Colonic mucosa (tissue), 4 donors: Measurements from ENCODE around the gene MLX. TPM values are rescaled to one million over a fixed set of nuclear protein-coding genes. Genes with fewer than 3 reads are reported as not detected.
A peak's percentile ranks its signal among the peaks of the same experiment; 100 is the strongest.

Experiments used
- DNase-seq: peaks from one replicate; pipeline ENCODE4 v3.0.0-alpha.2; 2020
- H3K27ac ChIP-seq: fragments of 200-600 bp; one replicate; pipeline ENCODE4 v1.8.0; 2021
- H3K27me3 ChIP-seq: fragments of 200-600 bp; one replicate; pipeline ENCODE4 v1.8.0; 2021
- H3K36me3 ChIP-seq: fragments of 200-600 bp; one replicate; pipeline ENCODE4 v1.8.0; 2021
- H3K4me1 ChIP-seq: fragments of 200-600 bp; one replicate; pipeline ENCODE4 v1.8.0; 2021; ENCODE audit warnings: mild to moderate bottlenecking
- H3K4me3 ChIP-seq: fragments of 200-600 bp; one replicate; pipeline ENCODE4 v1.8.0; 2021
- H3K9ac ChIP-seq, 2 donors: one replicate each; pipeline ENCODE4 v1.7.0; 2013; ENCODE audit warnings: control low read depth in 2 of 2, low read depth in 2 of 2, low read length in 2 of 2
- H3K9me3 ChIP-seq: fragments of 200-600 bp; one replicate; pipeline ENCODE4 v1.8.0; 2021
- intact Hi-C: fragments of 100-400 bp; cut with DNase I; formaldehyde crosslinking; loops from one replicate; pipeline ENCODE4 v1.14.1; 2022
- total RNA-seq, 2 donors: library from RNA; stranded (reverse); fragmentation: NEBNext Ultra II Directional in 1 of 2; extraction: Animal tissue kit (Norgen Biotek cat#: 25700) in 1 of 2; gene quantifications; one replicate each; pipeline ENCODE4 v1.2.1, GENCODE V29; 2021
- TF ChIP-seq, protein P1 (sequence below): fragments of 200-600 bp; IDR thresholded peaks from one replicate; pipeline ENCODE4 v1.8.0; 2022; ENCODE audit warnings: antibody characterized with exemption, mild to moderate bottlenecking
- donor health status: healthy.
- donor health status: DM: no; HTN: no; CAD: no.
- donor health status: DM: no; HTN: no; CAD: no.

Gene MLX, protein sequence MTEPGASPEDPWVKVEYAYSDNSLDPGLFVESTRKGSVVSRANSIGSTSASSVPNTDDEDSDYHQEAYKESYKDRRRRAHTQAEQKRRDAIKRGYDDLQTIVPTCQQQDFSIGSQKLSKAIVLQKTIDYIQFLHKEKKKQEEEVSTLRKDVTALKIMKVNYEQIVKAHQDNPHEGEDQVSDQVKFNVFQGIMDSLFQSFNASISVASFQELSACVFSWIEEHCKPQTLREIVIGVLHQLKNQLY
- 10 to 100 TPM; 79.6 to 83.0 TPM for total RNA-seq

DNA sequence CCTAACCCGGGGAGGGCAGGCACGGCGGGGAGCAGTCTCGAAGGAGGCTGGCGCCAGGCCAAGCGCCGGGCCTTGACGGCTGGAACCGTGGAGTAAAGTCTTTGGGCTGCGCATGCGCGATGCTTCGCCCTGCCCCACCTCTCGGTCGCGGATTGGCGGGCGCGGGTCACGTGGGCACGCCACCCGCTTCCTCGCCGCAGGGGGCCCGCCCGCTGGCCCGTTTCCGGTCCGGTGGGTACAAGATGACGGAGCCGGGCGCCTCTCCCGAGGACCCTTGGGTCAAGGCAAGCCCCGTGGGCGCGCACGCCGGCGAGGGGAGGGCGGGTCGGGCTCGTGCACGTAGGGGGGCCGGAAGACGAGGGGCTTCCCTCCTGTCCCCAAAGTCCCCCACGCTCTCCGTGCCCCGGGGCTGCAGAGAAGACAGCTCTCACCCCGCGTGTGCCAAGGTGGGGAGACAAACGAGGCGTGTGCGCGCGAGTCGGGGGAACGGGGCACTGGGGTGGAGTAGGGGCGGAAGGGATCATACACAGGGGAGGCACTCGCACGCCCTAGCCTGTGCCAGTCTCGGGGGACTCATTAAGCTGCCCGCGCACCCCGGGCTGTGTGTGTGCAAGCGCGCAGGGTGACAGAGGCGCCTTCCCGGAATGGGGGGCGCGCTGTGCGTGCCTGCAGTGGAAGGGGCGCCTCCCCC is at the start of gene MLX:
Gene MLX (plus strand): TSS at position 218 of the 691 bp plus-strand sequence. CDS start 25 bp downstream, at position 243.
- TF ChIP-seq, protein P1, sequence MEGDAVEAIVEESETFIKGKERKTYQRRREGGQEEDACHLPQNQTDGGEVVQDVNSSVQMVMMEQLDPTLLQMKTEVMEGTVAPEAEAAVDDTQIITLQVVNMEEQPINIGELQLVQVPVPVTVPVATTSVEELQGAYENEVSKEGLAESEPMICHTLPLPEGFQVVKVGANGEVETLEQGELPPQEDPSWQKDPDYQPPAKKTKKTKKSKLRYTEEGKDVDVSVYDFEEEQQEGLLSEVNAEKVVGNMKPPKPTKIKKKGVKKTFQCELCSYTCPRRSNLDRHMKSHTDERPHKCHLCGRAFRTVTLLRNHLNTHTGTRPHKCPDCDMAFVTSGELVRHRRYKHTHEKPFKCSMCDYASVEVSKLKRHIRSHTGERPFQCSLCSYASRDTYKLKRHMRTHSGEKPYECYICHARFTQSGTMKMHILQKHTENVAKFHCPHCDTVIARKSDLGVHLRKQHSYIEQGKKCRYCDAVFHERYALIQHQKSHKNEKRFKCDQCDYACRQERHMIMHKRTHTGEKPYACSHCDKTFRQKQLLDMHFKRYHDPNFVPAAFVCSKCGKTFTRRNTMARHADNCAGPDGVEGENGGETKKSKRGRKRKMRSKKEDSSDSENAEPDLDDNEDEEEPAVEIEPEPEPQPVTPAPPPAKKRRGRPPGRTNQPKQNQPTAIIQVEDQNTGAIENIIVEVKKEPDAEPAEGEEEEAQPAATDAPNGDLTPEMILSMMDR: no peak
- Histone ChIP-seq H3K27me3 (no peaks in the 10 kb centered on the region), H3K4me3 (peak within 1 kb of the TSS; percentile 61), H3K27ac (peak within 1 kb of the TSS; percentile 87), H3K36me3 (peaks cover 18% of the 10 kb centered on the region), H3K9me3 (no peaks in the 10 kb centered on the region), H3K9ac (peak within 1 kb of the TSS; percentile 92), H3K4me1 (peaks cover 24% of the 10 kb centered on the region)
- peak; percentile 95 for DNase-seq
- intact Hi-C loops: no loop called here

DNA sequence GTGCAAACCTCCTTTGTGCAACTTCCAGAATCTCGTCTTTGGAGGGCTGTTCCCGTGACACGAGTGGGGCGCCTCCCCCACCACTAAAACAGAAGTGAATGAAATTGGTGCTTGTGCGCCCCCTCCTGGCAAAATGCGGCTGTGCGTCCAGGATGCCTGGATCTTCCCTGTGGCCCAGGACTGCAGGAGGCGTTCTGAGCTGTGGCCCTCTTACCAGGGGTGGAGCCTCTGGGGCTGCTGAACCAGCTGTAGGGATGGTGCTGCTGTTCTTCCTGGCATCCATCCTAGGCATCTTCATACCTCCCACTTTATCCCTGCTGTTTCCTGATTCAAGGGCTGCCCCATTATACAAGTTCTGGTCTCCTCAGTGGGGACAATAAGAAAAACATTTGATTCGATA is 49.4 kb upstream of the MLX start:
- TF ChIP-seq, protein P1: peak; percentile 99
- DNase-seq: peak; percentile 95
- Histone ChIP-seq H3K9me3 (no peaks in the 10 kb centered on the region), H3K27ac (peak overlapping the region; percentile 95), H3K36me3 (no peaks in the 10 kb centered on the region), H3K4me1 (peaks cover 39% of the 10 kb centered on the region), H3K9ac (peak overlapping the region in 1 of 2 donors; percentile 76), H3K27me3 (no peaks in the 10 kb centered on the region), H3K4me3 (no peak overlapping the region)
- intact Hi-C loops: loop anchor here (2.0 kb wide), 1 partner anchor 89 kb away; no protein-coding TSS in a partner anchor

DNA sequence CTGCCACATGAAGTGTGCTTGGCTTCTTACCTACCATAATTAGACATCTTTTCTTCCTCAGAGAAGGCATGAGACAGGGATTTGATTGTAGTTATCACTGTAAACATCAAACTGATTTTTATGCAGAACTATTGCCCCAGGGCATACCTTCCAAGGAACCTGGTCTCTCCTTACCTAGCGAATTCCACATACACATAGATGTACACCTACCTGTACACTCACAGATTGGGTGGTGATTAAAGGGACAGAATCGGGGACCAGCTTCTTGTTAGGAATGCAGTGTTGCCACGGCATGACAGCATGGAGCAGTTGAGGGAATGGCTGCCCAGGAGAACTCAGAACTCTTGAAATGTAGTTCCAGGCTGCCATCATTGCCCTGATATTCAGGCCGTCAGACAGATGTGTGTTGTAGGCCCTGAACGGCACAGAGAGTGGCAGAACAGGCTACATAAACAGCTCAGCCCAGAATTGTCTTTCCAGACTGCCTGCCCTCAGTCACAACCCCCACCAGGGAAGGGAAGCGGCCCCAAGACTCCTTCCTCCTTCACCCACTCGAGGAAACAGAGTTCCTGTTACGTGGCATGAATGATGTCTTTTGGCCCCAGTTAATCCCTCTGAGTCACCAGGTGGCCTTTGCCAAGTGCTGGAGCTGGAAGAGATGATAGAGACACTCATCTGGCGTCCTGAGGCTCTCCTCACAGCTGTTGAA is 48.7 kb upstream of the MLX start:
- TF ChIP-seq, protein P1: no peak
- no peaks in the 10 kb centered on the region for H3K27me3 ChIP-seq
- H3K9me3 ChIP-seq: no peaks in the 10 kb centered on the region
- intact Hi-C loops: no loop called here
- peak; percentile 87 for DNase-seq
- H3K9ac ChIP-seq: peak overlapping the region in 1 of 2 donors; percentile 76
- H3K36me3 ChIP-seq: no peaks in the 10 kb centered on the region
- H3K27ac ChIP-seq: peak overlapping the region; percentile 95
- peaks cover 39% of the 10 kb centered on the region for H3K4me1 ChIP-seq
- H3K4me3 ChIP-seq: no peak overlapping the region

DNA sequence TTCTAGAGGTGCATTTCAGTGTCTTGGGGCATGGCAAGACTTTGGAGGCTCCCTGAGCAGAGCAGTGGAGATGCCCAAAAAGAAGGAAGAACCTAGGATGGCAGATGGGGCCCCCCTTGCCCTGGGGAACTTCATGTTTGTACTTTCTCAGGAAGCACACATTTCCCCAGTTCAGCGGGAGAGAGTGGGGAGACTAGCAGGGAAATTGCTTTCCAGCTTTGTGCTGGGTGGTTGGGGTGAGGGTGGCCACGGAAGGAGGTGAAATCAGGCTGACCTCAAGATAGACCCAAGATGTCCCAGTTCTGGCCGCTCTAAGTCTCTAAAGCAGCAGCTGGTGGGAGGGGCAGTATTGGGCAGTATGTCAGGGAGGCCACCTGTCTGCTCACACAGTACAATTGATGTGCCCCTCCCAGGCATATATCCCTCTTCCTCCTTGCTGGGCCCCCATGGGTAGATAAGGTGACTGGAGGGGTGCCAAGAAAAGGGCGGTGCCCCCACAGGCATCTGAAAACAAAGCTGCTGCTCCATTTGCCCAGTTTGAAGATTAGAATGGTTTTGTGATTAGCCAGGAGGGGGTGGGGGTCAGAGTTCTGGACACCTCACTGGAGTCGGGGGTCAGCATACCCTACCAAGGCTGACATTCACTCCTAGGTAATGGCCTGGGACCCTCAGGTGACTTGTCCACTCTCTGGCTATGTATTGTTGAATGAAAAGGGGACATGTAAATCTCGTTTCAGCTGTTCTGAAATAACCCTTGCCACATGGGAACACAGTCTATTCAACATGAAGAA is 48.0 kb upstream of the MLX start:
- intact Hi-C loops: no loop called here
- no peaks in the 10 kb centered on the region for H3K9me3 ChIP-seq
- DNase-seq: peak; percentile 96
- H3K36me3 ChIP-seq: no peaks in the 10 kb centered on the region
- H3K4me1 ChIP-seq: peaks cover 39% of the 10 kb centered on the region
- no peaks in the 10 kb centered on the region for H3K27me3 ChIP-seq
- peak overlapping the region; percentile 95 for H3K27ac ChIP-seq
- TF ChIP-seq, protein P1: no peak
- peak overlapping the region; percentile 33 to 76 for H3K9ac ChIP-seq
- no peak overlapping the region for H3K4me3 ChIP-seq
